Stimulated activated naive CD4-positive, alpha-beta T cell treated with Interleukin-2 at 50 U/mL for 16 hours (primary cell): ENCODE data around the gene BEX4.

ENCODE experiments used
- DNase-seq: peaks from one replicate; lab custom pipeline; 2025; lab: John Stamatoyannopoulos, UW

The BEX4 gene

DNA sequence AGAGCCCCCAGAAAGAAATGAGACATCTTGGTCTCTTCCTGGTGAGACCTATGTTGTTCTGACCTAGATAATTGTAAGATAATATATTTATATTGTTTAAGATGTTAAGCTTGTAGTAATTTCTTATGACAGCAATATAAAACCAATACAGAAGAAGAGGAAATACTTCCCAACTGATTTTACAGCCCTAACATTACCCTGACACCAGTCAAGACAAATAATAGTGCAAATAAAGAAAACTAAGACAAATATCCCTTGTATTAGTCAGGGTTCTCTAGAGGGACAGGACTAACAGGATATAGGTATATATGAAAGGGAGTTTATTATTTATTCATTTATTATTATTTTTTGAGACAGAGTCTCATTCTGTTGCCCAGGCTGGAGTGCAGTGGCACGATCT lies 21.4 kb downstream of the BEX4 start:
- DNase-seq = no peak

DNA sequence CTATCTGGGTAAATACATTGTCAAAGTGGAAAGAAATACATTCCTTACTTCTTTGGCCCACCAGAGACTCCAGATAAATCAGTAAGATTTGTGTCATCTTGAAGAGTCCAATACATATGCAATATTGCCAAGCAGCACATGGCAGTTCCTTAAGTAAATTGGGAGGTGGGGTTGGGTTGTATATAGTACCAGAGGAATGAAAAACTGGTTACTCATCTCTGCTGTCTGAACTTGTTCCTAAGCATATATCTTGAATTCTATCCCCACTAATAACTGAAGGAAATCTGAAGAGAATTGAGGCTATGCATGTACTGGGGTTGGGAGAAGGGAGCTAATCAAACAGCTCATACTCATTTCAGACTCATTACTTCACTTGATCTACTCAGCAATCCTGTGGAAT lies 25.2 kb downstream of the BEX4 start:
- no peak for DNase-seq

GRCh38 chrX:103248553-103248952 lies 33.6 kb downstream of the BEX4 start:
- no peak for DNase-seq

GRCh38 chrX:103249805-103250204 lies 34.9 kb downstream of the BEX4 start:
- no peak for DNase-seq

DNA sequence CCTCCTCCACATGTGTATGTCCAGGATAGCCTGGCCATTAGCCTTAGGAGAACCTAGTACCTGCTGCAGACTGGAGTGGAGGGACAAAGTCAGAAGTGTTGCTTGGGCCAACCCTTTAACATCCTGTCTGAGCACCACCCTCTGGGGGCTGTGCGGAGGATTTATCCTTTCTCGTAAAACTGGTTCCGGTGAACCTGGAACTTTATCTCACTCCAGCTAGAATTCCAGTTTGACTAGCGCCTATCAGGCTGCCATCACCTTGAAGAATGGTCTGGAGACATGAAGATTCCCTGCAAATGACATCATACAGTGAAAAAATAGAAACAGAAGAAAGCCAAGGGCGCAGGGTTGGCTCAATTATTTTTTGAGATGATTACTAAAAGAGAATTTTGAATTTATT lies 36.1 kb downstream of the BEX4 start:
- DNase-seq = no peak

- no peak for DNase-seq
These were observed 38.7 kb downstream of the BEX4 start for GRCh38 chrX:103253608-103254007.

DNA sequence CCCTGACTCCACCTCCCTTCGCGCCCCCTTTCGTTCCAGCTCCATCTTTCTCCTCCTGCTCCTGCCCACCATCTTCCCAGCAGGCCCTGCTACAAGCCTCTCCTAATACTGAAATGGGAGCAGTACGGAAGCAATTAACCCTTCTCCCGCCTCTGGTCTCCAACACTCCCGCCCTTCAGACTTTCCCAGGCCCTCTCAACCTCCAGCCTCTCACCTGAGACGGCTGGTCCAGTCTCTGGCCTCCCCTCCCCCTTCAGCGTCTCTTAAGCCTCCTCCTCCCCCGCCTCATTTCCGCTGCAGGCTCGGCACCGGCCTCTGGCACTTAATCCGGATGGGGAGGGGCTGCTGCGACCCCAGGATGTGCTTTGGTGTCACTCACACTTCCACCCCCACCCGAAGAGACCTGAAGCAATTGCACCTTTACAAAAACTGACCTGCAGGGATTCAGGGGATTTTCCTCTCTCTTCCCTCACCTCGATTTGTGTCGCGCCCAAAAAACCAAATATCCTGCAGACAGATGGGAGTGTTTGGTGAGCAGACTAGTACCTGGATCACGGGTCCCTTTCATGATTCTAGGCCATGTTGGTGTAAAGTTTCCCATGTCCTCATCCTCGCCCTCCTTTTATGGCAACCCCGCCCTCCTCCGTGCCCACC lies 39.4 kb downstream of the BEX4 start:
- DNase-seq = peak; percentile 6

DNA sequence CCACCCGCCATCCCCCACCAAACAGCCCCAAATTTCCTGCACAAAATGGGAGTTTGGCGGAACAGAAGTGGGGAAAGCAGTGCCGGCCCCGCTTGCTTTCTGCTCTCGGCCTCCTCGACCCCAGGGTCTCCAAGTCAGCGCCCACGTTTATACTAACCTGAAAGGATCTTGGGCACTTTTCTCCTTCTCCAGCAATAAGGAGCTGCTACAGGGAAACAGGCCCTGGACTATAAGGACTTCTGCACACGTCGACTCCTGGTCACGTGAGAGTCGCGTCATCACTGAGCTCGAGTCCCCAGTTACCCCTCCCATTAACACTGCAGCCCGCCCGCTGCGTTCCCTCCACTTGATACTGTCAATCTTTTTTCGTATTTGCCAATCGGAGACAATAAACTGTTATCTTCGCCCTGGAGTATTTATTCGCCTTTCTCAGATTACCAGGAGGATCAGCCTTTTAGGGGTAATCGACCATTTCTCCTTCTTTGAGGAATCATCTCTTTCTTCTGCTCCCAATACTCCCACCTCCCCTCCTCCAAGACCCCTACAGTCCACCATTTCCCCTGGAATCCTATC lies 40.1 kb downstream of the BEX4 start, which contains the start of gene TCEAL8:
Gene TCEAL8, minus strand, starts transcription at position 235 of the 573 bp plus-strand sequence. CDS start 1,176 bp downstream, outside the sequence.
- DNase-seq = peak; percentile 53

DNA sequence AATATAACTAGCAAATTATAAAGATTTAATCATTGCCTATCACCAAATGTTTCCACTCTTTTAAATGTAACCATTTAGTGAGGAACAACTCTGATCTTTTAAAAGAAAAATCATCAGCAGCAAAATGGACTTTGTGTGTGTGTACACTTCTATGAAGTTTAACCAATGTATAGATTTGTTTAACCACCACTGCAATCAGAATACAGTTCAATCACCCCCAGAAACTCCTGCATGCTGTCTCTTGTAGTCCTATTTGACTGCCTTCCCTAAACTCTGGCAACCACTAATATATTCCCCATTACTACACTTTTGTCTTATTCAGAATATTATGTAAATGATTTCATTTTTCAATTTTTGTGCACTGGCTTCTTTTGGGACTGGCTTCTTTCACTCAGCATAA lies 41.7 kb downstream of the BEX4 start:
- no peak for DNase-seq

GRCh38 chrX:103258275-103258674 lies 43.4 kb downstream of the BEX4 start:
- DNase-seq = no peak
